SIG-M5 treated with dmso at 0.1 percent for 504 hours (cell line): ENCODE measurements around the gene LIN7B.

Experiments
- DNase-seq: peaks from one replicate; lab custom pipeline; 2025; ENCODE audit not compliant: unreplicated experiment; lab: John Stamatoyannopoulos, UW

Gene LIN7B

GRCh38 chr19:49094505-49095482, 19.4 kb upstream of the LIN7B start:
- DNase-seq: no peak

- peak; percentile 82 for DNase-seq
Observed at GRCh38 chr19:49097453-49098288, 16.5 kb upstream of the LIN7B start.

GRCh38 chr19:49098795-49099194, 15.4 kb upstream of the LIN7B start:
- no peak for DNase-seq

GRCh38 chr19:49101160-49101559, 13.0 kb upstream of the LIN7B start:
- no peak for DNase-seq

- no peak for DNase-seq
Observed at GRCh38 chr19:49102303-49102702, 11.9 kb upstream of the LIN7B start.

- no peak for DNase-seq
Observed at GRCh38 chr19:49103331-49104085, 10.7 kb upstream of the LIN7B start.

- DNase-seq: no peak
Observed at GRCh38 chr19:49104229-49104864, 9.8 kb upstream of the LIN7B start.

- DNase-seq: peak; percentile 31
Observed at GRCh38 chr19:49106648-49107135, 7.5 kb upstream of the LIN7B start.

- no peak for DNase-seq
Observed at GRCh38 chr19:49107625-49108459, 6.3 kb upstream of the LIN7B start.

- no peak for DNase-seq
Observed at GRCh38 chr19:49109051-49109450, 5.1 kb upstream of the LIN7B start.

GRCh38 chr19:49109569-49110233, 4.5 kb upstream of the LIN7B start:
- no peak for DNase-seq

GRCh38 chr19:49110567-49110966, 3.6 kb upstream of the LIN7B start:
- no peak for DNase-seq

- DNase-seq: no peak
Observed at GRCh38 chr19:49111218-49111998, 2.8 kb upstream of the LIN7B start.

GRCh38 chr19:49114630-49115363, 627 bp downstream of the LIN7B start:
- no peak for DNase-seq

GRCh38 chr19:49116544-49116943, 2.4 kb downstream of the LIN7B start:
- peak; percentile 70 for DNase-seq

GRCh38 chr19:49117677-49118564, 3.8 kb downstream of the LIN7B start:
- DNase-seq: no peak
